ENCODE measurements around the gene COLGALT1.

DNA sequence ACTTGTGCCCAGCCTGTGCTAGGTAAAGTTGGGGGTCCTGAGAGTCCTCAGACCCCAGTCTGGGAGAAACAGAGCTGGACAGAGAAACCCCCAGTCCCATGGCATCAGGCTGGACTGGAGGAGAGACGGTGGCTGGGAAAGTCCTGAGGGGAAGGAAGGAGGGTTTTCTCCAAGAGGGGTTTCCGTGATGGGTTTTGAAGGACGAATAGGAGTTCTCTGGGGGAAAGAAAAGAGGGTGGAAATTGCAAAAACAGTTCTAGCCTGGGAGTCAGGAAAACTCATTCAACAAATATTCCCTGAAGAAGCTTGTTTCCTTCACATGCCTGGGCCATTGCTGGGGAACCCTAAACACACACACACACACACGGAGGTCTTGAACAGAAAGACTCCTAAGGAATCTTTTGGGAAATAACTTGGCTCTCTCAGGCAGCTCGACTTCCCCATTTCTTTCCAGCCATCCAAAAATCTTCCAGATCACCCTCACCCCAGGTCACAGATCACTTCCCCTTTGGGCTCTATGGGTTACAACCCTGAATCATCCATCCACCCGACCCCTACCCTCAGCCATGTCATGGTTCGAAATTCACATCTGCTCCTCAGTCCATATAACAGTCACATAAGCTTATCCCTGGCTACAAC lies 47.5 kb downstream of the COLGALT1 start:
- TF ChIP-seq, protein P1, sequence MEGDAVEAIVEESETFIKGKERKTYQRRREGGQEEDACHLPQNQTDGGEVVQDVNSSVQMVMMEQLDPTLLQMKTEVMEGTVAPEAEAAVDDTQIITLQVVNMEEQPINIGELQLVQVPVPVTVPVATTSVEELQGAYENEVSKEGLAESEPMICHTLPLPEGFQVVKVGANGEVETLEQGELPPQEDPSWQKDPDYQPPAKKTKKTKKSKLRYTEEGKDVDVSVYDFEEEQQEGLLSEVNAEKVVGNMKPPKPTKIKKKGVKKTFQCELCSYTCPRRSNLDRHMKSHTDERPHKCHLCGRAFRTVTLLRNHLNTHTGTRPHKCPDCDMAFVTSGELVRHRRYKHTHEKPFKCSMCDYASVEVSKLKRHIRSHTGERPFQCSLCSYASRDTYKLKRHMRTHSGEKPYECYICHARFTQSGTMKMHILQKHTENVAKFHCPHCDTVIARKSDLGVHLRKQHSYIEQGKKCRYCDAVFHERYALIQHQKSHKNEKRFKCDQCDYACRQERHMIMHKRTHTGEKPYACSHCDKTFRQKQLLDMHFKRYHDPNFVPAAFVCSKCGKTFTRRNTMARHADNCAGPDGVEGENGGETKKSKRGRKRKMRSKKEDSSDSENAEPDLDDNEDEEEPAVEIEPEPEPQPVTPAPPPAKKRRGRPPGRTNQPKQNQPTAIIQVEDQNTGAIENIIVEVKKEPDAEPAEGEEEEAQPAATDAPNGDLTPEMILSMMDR (IDR thresholded peaks at IDR 0.05 in 2 of 3, conservative IDR thresholded peaks at IDR 0.05 in 1 of 3; ENCODE audit: control insufficient read depth in 2 of 3, extremely low read depth in 1 of 3, insufficient read depth in 1 of 3, low read depth in 3 of 3, low read length in 3 of 3), result no peak
- TF ChIP-seq JUND (IDR thresholded peaks at IDR 0.05; ENCODE audit: low read depth, low read length) (no peak), GABPA (IDR thresholded peaks at IDR 0.05; ENCODE audit: low read depth) (no peak), CBFB (IDR thresholded peaks at IDR 0.05; ENCODE audit: low read depth) (no peak), POLR2AphosphoS5 (IDR thresholded peaks at IDR 0.05; ENCODE audit: low read length) (no peak), POLR2A (IDR thresholded peaks at IDR 0.05; ENCODE audit: low read depth, low read length) (no peak), RAD51 (IDR thresholded peaks at IDR 0.05) (no peak), CHD4 (IDR thresholded peaks at IDR 0.05) (no peak)

Data from GM12878 (cell line).